ENCODE data around the gene ETV7. TPM values are rescaled to one million over a fixed set of nuclear protein-coding genes. Genes with fewer than 3 reads are reported as not detected.
A peak's percentile ranks its signal among the peaks of the same experiment; 100 is the strongest.

ETV7 gene
- total RNA-seq, 1 experiment from 2014 or later: 0.24 TPM

GRCh38 chr6:36323062-36323461, 64.4 kb downstream of the ETV7 start:
- DNase-seq (ENCODE audit: low read depth): peak; percentile 24

DNA sequence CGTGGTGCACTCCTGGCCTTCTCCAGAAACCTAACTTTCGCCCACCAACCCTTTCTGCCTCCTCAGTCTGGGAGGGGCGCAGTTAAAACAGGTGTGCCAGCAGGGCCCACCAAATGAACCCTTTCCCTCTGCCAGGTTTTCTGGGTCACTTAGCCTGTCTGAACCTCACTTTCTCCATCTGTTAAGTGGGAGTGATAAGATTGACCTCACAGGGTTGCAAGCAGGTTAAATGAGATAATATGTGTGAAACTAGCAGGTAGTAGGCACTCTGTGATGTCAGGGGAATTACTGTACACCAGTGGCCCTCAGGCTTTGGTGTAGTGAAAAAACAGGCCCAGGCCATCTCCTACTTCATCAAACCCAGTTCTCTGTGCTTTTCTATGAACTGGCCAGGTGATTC, 64.9 kb downstream of the ETV7 start:
- no peak for DNase-seq (ENCODE audit: low read depth)

- DNase-seq (ENCODE audit: low read depth): no peak
Measured at GRCh38 chr6:36320475-36320874, 67.0 kb downstream of the ETV7 start.

DNA sequence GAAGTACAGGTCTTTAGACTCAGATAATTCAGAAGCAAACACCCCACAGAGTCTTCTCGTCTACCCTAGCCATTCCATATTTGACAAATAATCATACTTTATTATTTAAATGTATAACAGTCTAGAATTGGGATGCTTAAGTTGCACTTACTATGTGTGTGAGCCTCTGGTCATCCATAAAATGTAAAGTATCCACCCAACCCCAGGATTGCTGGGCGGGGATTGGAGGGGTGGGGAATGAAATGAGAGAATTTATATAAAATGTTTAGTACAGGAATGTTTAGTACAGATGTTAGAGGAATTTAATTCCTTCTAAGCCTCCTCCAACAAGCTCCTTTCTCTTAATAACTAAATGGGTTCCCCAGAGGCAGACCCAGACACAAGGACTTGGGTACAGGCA, 67.6 kb downstream of the ETV7 start:
- no peak for DNase-seq (ENCODE audit: low read depth)

DNA sequence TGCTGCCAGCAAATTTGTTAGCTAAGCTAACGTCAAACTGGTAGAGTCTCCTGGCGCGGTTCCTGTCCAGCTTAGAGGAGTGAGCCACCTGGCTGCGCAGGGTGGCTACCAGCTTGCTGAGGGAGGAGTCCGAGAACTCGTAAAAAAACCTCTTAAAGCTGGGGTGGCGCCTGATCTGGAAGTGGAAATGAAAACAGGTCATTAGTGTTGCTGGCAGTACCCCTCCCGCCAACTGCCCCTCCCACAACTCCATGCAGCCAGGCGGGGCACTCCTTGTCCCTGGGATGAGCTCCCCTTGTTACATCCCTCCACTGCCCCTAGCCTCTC, 68.1 kb downstream of the ETV7 start:
- DNase-seq (ENCODE audit: low read depth): no peak

DNA sequence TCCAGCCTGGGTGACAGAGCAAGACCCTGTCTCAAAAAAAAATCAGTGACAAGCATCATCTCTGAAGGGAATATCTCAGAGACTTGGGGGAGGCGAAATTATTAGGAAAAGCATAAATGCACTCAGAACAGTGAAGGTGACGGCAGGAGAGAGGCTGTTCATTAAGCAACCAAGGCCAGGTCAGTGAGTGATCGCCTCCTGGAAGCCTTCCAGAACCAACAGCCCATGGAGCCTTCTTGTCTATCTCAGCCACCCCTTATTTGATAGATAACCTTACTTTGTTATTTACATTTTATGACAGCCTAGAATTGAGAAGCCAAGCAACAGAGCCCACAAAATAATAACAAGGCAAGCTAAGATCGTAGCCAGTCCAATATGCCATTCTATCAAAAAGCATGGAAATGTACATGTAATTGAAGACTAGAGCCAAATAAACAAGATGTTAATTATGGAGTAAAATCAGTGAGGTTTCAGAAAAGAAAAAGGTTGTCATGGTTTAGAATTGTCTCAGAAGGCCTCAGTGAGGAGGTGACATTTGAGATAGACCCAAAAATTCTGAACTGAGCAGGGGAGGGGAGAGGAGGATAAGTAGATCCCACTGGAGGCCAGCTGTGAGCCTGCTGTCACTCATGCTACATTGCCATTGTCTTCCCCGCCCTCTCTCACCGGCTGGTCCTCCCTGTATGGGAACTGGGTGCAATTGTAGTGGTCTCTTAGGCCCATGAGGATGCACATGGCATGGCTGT, 68.6 kb downstream of the ETV7 start:
- no peak for DNase-seq (ENCODE audit: low read depth)

DNA sequence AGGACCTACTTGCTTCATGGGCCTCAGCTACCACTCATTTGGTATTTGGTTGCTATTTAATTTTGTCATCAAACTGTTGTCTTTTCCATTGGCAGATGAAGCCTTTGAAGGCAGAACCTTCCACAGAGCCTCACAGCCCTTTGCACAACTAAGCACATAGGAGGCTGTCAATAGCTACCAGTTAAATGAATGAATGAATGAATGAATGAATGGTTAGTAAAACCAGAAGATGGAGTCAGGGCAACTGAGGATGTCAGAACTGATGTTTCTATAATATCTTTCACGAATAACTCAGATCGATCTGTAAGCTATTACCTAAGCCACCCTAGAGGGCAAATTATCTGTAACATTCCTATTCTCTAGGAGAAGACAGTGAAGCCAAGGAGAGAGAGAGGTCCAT, 69.8 kb downstream of the ETV7 start:
- DNase-seq (ENCODE audit: low read depth): no peak

Other genes starting within 250 kb of the ETV7 start
- 7.8 and 8.7 TPM in 2 replicates for gene BRPF3, start 190.9 kb downstream of the ETV7 start, total RNA-seq (2014; rRNA removed; shearing (Covaris generic))
- gene PNPLA1, start 117.6 kb downstream of the ETV7 start, total RNA-seq (2014; rRNA removed; shearing (Covaris generic)): not detected in 2 replicates
- gene BNIP5, start 50.8 kb downstream of the ETV7 start, total RNA-seq (2014; rRNA removed; shearing (Covaris generic)): not detected in 2 replicates
- gene PXT1, start 55.2 kb upstream of the ETV7 start, total RNA-seq (2014; rRNA removed; shearing (Covaris generic)): 0.12 TPM in 1 of 2 replicates, not detected in the other
- 70.4 and 81.7 TPM in 2 replicates for gene KCTD20, start 55.3 kb upstream of the ETV7 start, total RNA-seq (2014; rRNA removed; shearing (Covaris generic))
- gene STK38, start 159.8 kb upstream of the ETV7 start, total RNA-seq (2014; rRNA removed; shearing (Covaris generic)): 22.3 and 25.7 TPM in 2 replicates
- 435 and 490 TPM in 2 replicates for gene SRSF3, start 206.7 kb upstream of the ETV7 start, total RNA-seq (2014; rRNA removed; shearing (Covaris generic))

Measured in RPMI7951 (cell line).